Endodermal cell (in vitro differentiated cells): Measurements from ENCODE around the gene NFE2L2. TPM values are rescaled to one million over a fixed set of nuclear protein-coding genes. Genes with fewer than 3 reads are reported as not detected.
"Not testable (repeated sequence)": the region's sequence is repeated elsewhere in the genome, so short reads cannot be mapped to it uniquely, and the experiment has no call there.

Experiments
- DNase-seq: peaks from one replicate; pipeline ENCODE4 v3.0.0-alpha.2; 2017
- H3K27ac ChIP-seq: 2 replicates; pipeline ENCODE4 v1.5.1; 2013; ENCODE audit warnings: mild to moderate bottlenecking, low read depth, low read length, moderate library complexity
- H3K27me3 ChIP-seq: 2 replicates; pipeline ENCODE4 v1.6.1; 2013; ENCODE audit warnings: mild to moderate bottlenecking, low read length, moderate library complexity; ENCODE audit not compliant: insufficient read depth, control insufficient read depth, poor library complexity, severe bottlenecking
- H3K36me3 ChIP-seq: 2 replicates; pipeline ENCODE4 v1.7.0; 2013; ENCODE audit warnings: mild to moderate bottlenecking, low read length, moderate library complexity; ENCODE audit not compliant: control insufficient read depth, insufficient read depth
- H3K4me1 ChIP-seq: one replicate; pipeline ENCODE4 v1.7.0; 2013; ENCODE audit warnings: low read length; ENCODE audit not compliant: control insufficient read depth, insufficient read depth
- H3K4me3 ChIP-seq: 2 replicates; pipeline ENCODE4 v1.5.1; 2013; ENCODE audit warnings: mild to moderate bottlenecking, low read length, moderate library complexity
- H3K9ac ChIP-seq: 2 replicates; pipeline ENCODE4 v1.6.1; 2013; ENCODE audit warnings: mild to moderate bottlenecking, low read length, moderate library complexity; ENCODE audit not compliant: poor library complexity, severe bottlenecking; ENCODE audit errors: extremely low read depth
- H3K9me3 ChIP-seq: 2 replicates; pipeline ENCODE4 v1.6.1; 2013; ENCODE audit warnings: mild to moderate bottlenecking, low read length, moderate library complexity; ENCODE audit not compliant: control insufficient read depth
- H3K27ac Mint-ChIP-seq: 2 replicates; pipeline ENCODE4 v1.8.0; 2020; ENCODE audit warnings: mixed read lengths
- H3K27me3 Mint-ChIP-seq: 2 replicates; pipeline ENCODE4 v1.8.0; 2021; ENCODE audit warnings: mild to moderate bottlenecking, mixed read lengths; ENCODE audit not compliant: insufficient read depth
- H3K36me3 Mint-ChIP-seq: 2 replicates; pipeline ENCODE4 v1.8.0; 2020; ENCODE audit warnings: low read depth, mixed read lengths
- H3K4me1 Mint-ChIP-seq: 2 replicates; pipeline ENCODE4 v1.8.0; 2020; ENCODE audit warnings: mixed read lengths
- H3K4me3 Mint-ChIP-seq: 2 replicates; pipeline ENCODE4 v1.8.0; 2020; ENCODE audit warnings: mild to moderate bottlenecking, moderate library complexity, mixed read lengths
- H3K9me3 Mint-ChIP-seq: 2 replicates; pipeline ENCODE4 v1.8.0; 2020; ENCODE audit warnings: mild to moderate bottlenecking, mixed read lengths
- WGBS, 2 experiments: methylation state at CpG; one replicate each; pipeline versions ENCODE4 v1.1.5 to v1.1.7; 2013; ENCODE audit warnings: missing lambda C conversion rate in 2 of 2, mixed read lengths in 1 of 2; ENCODE audit not compliant: insufficient coverage in 1 of 2, insufficient read length in 1 of 2; 5-methylcytosine and 5-hydroxymethylcytosine counted together
- total RNA-seq, 2 donors: library from RNA; stranded (reverse); fragmentation: NEBNext Ultra II Directional in 1 of 2; extraction: Animal tissue kit (Norgen Biotek cat#: 25700) in 1 of 2; gene quantifications; 2 replicates in 1 of 2; 3 replicates in 1 of 2; pipeline ENCODE4 v1.2.1, GENCODE V29; 2021
- TF ChIP-seq, protein P1 (sequence below): fragments of 200-600 bp; sonication (generic); conservative IDR thresholded peaks from 2 replicates; pipeline ENCODE4 v1.5.0; 2021; ENCODE audit warnings: antibody characterized with exemption, mild to moderate bottlenecking

NFE2L2 gene
- total RNA-seq, 2 donors from 2014 or later, result 59.0 to 59.1 TPM

DNA sequence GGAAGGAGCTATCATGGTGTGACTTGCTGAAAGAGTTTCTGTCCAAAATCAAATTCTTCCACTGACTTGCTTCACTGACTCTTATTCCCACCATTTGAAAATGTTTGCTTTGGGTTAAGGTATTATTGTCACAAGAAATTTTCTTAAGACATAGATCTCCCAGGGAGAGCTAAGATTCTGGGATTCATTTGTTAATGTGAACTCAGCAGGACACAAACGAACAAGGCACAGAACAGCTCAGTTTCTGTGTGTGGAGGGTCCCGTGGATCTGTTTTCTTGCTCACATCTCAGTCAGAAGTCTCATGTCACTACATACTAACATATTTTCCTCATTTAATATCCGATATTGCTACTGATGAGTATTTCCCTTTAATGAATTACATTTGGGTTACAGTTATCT, 60.1 kb downstream of the NFE2L2 start:
- peaks cover 31% of the 10 kb centered on the region for H3K4me1 Mint-ChIP-seq
- no peak overlapping the region for H3K4me3 ChIP-seq
- H3K4me3 Mint-ChIP-seq, result no peak overlapping the region
- H3K9ac ChIP-seq, result no peak overlapping the region
- peaks cover 3% of the 10 kb centered on the region for H3K9me3 Mint-ChIP-seq
- 5 to 21% methylated on average over 3 of the region's 3 CpGs for WGBS, 2 experiments
- TF ChIP-seq, protein P1, sequence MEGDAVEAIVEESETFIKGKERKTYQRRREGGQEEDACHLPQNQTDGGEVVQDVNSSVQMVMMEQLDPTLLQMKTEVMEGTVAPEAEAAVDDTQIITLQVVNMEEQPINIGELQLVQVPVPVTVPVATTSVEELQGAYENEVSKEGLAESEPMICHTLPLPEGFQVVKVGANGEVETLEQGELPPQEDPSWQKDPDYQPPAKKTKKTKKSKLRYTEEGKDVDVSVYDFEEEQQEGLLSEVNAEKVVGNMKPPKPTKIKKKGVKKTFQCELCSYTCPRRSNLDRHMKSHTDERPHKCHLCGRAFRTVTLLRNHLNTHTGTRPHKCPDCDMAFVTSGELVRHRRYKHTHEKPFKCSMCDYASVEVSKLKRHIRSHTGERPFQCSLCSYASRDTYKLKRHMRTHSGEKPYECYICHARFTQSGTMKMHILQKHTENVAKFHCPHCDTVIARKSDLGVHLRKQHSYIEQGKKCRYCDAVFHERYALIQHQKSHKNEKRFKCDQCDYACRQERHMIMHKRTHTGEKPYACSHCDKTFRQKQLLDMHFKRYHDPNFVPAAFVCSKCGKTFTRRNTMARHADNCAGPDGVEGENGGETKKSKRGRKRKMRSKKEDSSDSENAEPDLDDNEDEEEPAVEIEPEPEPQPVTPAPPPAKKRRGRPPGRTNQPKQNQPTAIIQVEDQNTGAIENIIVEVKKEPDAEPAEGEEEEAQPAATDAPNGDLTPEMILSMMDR, result no peak
- H3K27me3 Mint-ChIP-seq, result peaks cover 51% of the 10 kb centered on the region
- H3K36me3 ChIP-seq, result no peaks in the 10 kb centered on the region
- H3K27ac Mint-ChIP-seq, result no peak overlapping the region
- H3K27me3 ChIP-seq, result no peaks in the 10 kb centered on the region
- H3K4me1 ChIP-seq, result peaks cover 7% of the 10 kb centered on the region
- H3K36me3 Mint-ChIP-seq, result no peaks in the 10 kb centered on the region
- no peak overlapping the region for H3K27ac ChIP-seq
- DNase-seq, result no peak
- H3K9me3 ChIP-seq, result no peaks in the 10 kb centered on the region

DNA sequence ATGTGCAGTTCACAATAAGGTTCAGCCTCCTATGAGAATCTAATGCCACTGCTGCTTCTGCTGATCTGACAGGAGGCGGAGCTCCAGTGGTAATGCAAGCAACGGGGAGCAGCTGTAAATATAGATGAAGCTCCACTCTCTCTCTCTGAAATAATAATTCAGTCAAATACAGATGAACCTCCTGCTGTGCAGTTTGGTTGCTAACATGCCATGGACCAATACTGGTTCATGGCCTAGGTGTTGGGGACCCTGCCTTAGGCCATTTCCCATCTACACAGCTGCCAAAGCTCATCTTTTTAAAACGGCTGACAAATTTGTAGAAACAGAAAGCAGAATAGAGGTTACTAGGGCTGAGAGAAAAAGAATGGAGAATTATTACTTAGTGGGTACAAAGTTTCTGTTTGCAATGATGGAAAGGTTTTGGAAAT, 62.6 kb downstream of the NFE2L2 start:
- 87 to 96% methylated on average over 3 of the region's 3 CpGs for WGBS, 2 experiments
- H3K9ac ChIP-seq, result no peak overlapping the region

DNA sequence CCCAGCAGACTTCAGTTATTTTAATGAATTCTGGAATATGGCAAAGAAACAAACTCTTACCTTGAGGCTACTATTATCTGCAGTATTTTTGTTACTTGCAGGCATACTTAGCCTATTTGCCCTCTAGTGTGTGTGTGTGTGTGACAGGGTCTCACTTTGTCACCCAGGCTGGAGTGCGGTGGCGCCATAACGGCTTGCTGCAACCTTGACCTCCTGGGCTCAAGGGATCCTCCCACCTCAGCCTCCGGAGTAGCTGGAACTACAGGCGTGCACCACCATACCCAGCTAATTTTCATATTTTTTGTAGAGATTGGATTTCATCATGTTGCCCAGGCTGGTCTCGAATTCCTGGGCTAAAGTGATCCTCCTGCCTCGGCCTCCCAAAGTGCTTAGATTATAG, 64.1 kb downstream of the NFE2L2 start:
- Mint-ChIP-seq H3K27me3 (peaks cover 33% of the 10 kb centered on the region), H3K4me1 (peaks cover 18% of the 10 kb centered on the region)
- not testable (repeated sequence) for H3K9ac ChIP-seq, H3K27me3 ChIP-seq, H3K4me3 ChIP-seq, H3K27ac Mint-ChIP-seq, H3K4me3 Mint-ChIP-seq, DNase-seq, H3K9me3 ChIP-seq, H3K27ac ChIP-seq, H3K4me1 ChIP-seq, H3K9me3 Mint-ChIP-seq, H3K36me3 ChIP-seq, H3K36me3 Mint-ChIP-seq
- WGBS, 2 experiments, result 93 to 100% methylated on average over 5 to 7 of the region's 7 CpGs

More for the DNA sequence above, 62.6 kb downstream of the NFE2L2 start:
- TF ChIP-seq, protein P1, result no peak
- H3K27ac ChIP-seq, result no peak overlapping the region
- Mint-ChIP-seq H3K4me1 (peaks cover 27% of the 10 kb centered on the region), H3K4me3 (no peak overlapping the region), H3K36me3 (no peaks in the 10 kb centered on the region), H3K27me3 (peaks cover 46% of the 10 kb centered on the region), H3K27ac (no peak overlapping the region), H3K9me3 (peaks cover 3% of the 10 kb centered on the region)
- no peak for DNase-seq
- no peaks in the 10 kb centered on the region for H3K36me3 ChIP-seq
- H3K9me3 ChIP-seq, result no peaks in the 10 kb centered on the region
- peaks cover 7% of the 10 kb centered on the region for H3K4me1 ChIP-seq
- H3K4me3 ChIP-seq, result no peak overlapping the region
- no peaks in the 10 kb centered on the region for H3K27me3 ChIP-seq

DNA sequence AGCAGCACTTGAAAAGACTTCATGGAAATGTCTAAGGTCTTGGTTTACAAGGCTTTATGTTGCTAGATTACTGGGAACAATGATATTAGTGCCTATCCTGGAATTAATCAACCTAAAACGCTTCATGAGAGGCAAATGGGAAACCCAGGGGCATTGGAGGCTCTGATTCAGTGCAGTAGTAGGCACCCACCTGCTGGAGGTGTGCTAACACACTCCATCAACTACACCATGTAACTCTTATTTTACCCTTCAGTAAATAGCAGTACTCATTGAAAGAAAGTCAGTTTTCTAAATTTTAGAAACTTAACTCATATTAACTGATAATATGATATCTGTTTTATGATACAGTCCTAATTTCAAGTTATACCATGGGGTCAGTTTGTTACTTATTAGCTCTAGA, 69.3 kb downstream of the NFE2L2 start:
- Histone ChIP-seq H3K9me3 (no peaks in the 10 kb centered on the region), H3K36me3 (no peaks in the 10 kb centered on the region), H3K27ac (no peak overlapping the region), H3K4me3 (no peak overlapping the region), H3K4me1 (no peaks in the 10 kb centered on the region), H3K27me3 (no peaks in the 10 kb centered on the region), H3K9ac (no peak overlapping the region)
- Mint-ChIP-seq H3K9me3 (no peaks in the 10 kb centered on the region), H3K27me3 (peaks cover 5% of the 10 kb centered on the region), H3K36me3 (no peaks in the 10 kb centered on the region), H3K4me1 (no peaks in the 10 kb centered on the region), H3K4me3 (no peak overlapping the region), H3K27ac (no peak overlapping the region)
- 65% methylated on average over 1 of the region's 1 CpG; no CpG with 5 or more reads in 1 of the 2 experiments for WGBS, 2 experiments
- TF ChIP-seq, protein P1, result peak; percentile 63
- peak; percentile 49 for DNase-seq
